Activated gamma-delta T cell (primary cell): ENCODE measurements around the gene BBS9.

Source experiments
- DNase-seq: peaks from one replicate; lab custom pipeline; 2025; lab: John Stamatoyannopoulos, UW

BBS9 gene

GRCh38 chr7:33614357-33615117 lies 485.2 kb downstream of the BBS9 start:
- DNase-seq: no peak

- DNase-seq: no peak
Measured at GRCh38 chr7:33616752-33617151, 487.4 kb downstream of the BBS9 start.

- no peak for DNase-seq
Measured at GRCh38 chr7:33619264-33619663, 489.9 kb downstream of the BBS9 start.

- DNase-seq: no peak
Measured at GRCh38 chr7:33623267-33623666, 493.9 kb downstream of the BBS9 start.

GRCh38 chr7:33624215-33624614 lies 494.9 kb downstream of the BBS9 start:
- DNase-seq: no peak

- DNase-seq: no peak
Measured at GRCh38 chr7:33626869-33627268, 497.5 kb downstream of the BBS9 start.

GRCh38 chr7:33627741-33628140 lies 498.4 kb downstream of the BBS9 start:
- DNase-seq: no peak

GRCh38 chr7:33628894-33629293 lies 499.5 kb downstream of the BBS9 start:
- DNase-seq: no peak

- no peak for DNase-seq
Measured at GRCh38 chr7:33630359-33630758, 501.0 kb downstream of the BBS9 start.

GRCh38 chr7:33632322-33632721 lies 503.0 kb downstream of the BBS9 start:
- DNase-seq: no peak

GRCh38 chr7:33632840-33633525 lies 503.6 kb downstream of the BBS9 start:
- no peak for DNase-seq

GRCh38 chr7:33634606-33635005 lies 505.2 kb downstream of the BBS9 start:
- DNase-seq: no peak

GRCh38 chr7:33636359-33636758 lies 507.0 kb downstream of the BBS9 start:
- no peak for DNase-seq

GRCh38 chr7:33639552-33640197 lies 510.3 kb downstream of the BBS9 start:
- no peak for DNase-seq

- no peak for DNase-seq
Measured at GRCh38 chr7:33640741-33641140, 511.4 kb downstream of the BBS9 start.

- DNase-seq: no peak
Measured at GRCh38 chr7:33642312-33642711, 512.9 kb downstream of the BBS9 start.

- no peak for DNase-seq
Measured at GRCh38 chr7:33643530-33643929, 514.2 kb downstream of the BBS9 start.

GRCh38 chr7:33644489-33644888 lies 515.1 kb downstream of the BBS9 start:
- no peak for DNase-seq

GRCh38 chr7:33645104-33645503 lies 515.7 kb downstream of the BBS9 start:
- DNase-seq: no peak

- DNase-seq: no peak
Measured at GRCh38 chr7:33646166-33646565, 516.8 kb downstream of the BBS9 start.

- DNase-seq: no peak
Measured at GRCh38 chr7:33646891-33647391, 517.6 kb downstream of the BBS9 start.

- no peak for DNase-seq
Measured at GRCh38 chr7:33649476-33650441, 520.4 kb downstream of the BBS9 start.
